ENCODE results near the gene CUX1. TPM values are rescaled to one million over a fixed set of nuclear protein-coding genes. Genes with fewer than 3 reads are reported as not detected.
A peak's percentile ranks its signal among the peaks of the same experiment; 100 is the strongest.

Gene CUX1
- total RNA-seq, 2 experiments from 2014 or later: 20.2 to 20.4 TPM

DNA sequence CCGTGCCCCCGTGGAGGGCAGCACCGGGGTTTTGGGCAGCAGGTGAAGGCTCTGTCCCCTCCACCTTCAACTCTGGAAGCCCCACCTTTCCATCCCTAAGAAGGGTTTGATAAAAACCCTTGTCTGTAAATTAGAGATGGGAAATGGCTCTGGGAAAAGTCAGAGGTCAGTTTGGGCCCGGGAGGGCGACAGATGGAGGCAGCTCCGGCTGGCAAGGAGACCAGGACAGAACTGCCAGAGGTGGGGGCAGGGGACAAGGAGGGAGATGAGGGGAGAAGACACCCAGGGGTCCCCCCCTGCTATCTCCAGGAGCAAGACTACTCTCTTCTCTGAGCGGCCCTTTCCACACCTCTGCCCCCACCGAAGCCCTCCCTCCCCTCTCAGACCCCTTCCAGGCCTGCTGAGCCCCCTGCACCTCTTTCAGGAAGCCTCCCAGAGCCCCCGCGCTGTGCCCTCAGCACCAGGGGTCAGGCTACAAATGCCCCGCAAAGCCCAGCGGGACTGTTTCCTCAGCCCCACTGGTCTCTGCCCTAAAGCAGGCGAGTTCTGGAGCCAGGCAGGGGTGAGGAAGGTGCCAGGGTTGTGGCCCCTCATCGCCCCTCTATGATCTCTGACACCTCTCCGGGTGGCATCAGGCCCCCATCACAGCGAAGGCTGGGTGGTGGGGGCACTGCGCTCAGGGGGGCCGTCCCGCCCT lies 468.3 kb downstream of the CUX1 start:
- intact Hi-C loops (cut with micrococcal nuclease): loop anchor here (10.0 kb wide), 1 partner anchor 169 kb away; no protein-coding TSS in a partner anchor
- ATAC-seq: no peak
- H3K4me1 Mint-ChIP-seq (ENCODE audit: low read depth): peaks cover 25% of the 10 kb centered on the region
- POLR2A ChIA-PET: interaction anchor here (1.2 kb wide), 1 partner anchor 130 kb away, joined by 4 read pairs; no protein-coding TSS in a partner anchor
- no peaks in the 10 kb centered on the region for H3K36me3 Mint-ChIP-seq (ENCODE audit: low read depth)
- no peak for TF ChIP-seq CTCF (IDR thresholded peaks at IDR 0.05)
- no peak overlapping the region for H3K27ac Mint-ChIP-seq
- H3K4me3 Mint-ChIP-seq: peak overlapping the region; percentile 49
- peaks cover 9% of the 10 kb centered on the region for H3K27me3 Mint-ChIP-seq
- no peaks in the 10 kb centered on the region for H3K9me3 Mint-ChIP-seq
- no peak for DNase-seq
- CTCF ChIA-PET: interaction anchor here (1.3 kb wide), 1 partner anchor 13 kb away, joined by 3 read pairs; no protein-coding TSS in a partner anchor

- H3K4me3 Mint-ChIP-seq: peak within 1 kb of the TSS; percentile 58
- H3K27me3 Mint-ChIP-seq: peaks cover 9% of the 10 kb centered on the region
- intact Hi-C loops (cut with micrococcal nuclease): loop anchor here (10.0 kb wide), 1 partner anchor 168 kb away; no protein-coding TSS in a partner anchor
- DNase-seq (peak; percentile 62), ATAC-seq (peak; percentile 48)
- TF ChIP-seq CTCF (IDR thresholded peaks at IDR 0.05): no peak
- H3K27ac Mint-ChIP-seq: no peak within 1 kb of the TSS
- no peaks in the 10 kb centered on the region for H3K36me3 Mint-ChIP-seq (ENCODE audit: low read depth)
- no peaks in the 10 kb centered on the region for H3K9me3 Mint-ChIP-seq
- CTCF ChIA-PET: interaction anchor here (1.1 kb wide), 1 partner anchor 16 kb away, joined by 3 read pairs; no protein-coding TSS in a partner anchor
- peaks cover 28% of the 10 kb centered on the region for H3K4me1 Mint-ChIP-seq (ENCODE audit: low read depth)
- POLR2A ChIA-PET: interaction anchor here (0.6 kb wide), 1 partner anchor 32 kb away, joined by 3 read pairs; no protein-coding TSS in a partner anchor
Measured at GRCh38 chr7:102286237-102287110, 469.0 kb downstream of the CUX1 start, which contains the start of gene SH2B2. Gene SH2B2 (plus strand): TSS chr7:102286868. CDS start chr7:102300551, 13,683 bp downstream.

DNA sequence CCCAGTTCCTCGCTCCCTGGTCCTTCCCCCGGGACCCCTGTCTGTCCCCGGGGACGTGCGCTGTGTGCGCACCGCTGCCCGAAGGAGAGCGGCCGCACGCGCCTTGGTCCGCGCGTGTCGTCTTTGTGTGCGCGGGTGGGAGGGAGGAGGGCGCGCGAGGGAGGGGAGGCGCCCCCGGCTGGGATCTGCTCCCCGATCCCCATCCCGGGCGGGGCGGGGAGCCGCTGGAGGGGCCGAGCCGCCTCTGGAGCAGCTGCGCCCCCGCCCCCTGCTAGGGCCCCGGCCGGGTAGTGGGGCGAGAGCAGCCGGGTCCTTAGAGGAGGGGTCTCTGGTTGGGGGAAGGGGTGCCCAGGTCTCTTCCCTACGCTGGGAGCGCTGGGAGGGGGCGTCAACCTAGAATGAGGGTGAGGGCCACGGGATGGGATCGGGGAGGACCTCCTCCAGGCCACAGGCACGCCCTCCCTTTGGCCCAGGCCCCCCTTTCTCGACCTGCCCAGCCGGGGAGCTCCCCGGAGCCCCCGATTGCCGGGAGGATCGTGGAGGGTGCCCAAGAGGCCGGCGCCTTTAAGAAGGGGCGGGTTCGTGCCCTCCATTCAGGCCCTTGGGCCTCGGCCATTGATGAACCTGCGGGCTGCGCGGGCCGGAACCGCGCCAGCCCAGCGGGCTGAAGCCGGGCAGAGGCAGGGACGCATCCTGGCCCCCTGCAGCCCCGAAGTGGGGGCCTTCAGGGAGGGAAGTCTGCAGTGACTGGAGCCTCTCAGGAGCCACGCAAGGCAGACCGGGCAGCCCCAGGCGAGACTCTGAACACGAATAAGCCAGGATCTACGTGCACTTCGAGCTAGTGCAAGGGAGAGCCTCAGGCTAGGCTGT lies 469.9 kb downstream of the CUX1 start:
- peaks cover 35% of the 10 kb centered on the region for H3K4me1 Mint-ChIP-seq (ENCODE audit: low read depth)
- no peak for TF ChIP-seq CTCF (IDR thresholded peaks at IDR 0.05)
- CTCF ChIA-PET: interaction anchor here (0.7 to 1.6 kb wide), 3 partner anchors 17 to 117 kb away, joined by 3 to 6 read pairs (median 3); no protein-coding TSS in a partner anchor
- DNase-seq (peak; percentile 43), ATAC-seq (peak; percentile 24)
- POLR2A ChIA-PET: interaction anchor here (0.6 to 1.1 kb wide), 4 partner anchors 21 to 1035 kb away, joined by 3 to 4 read pairs (median 3); partner anchors contain the start of genes ALKBH4 and LRWD1
- peaks cover 11% of the 10 kb centered on the region for H3K27me3 Mint-ChIP-seq
- H3K4me3 Mint-ChIP-seq: peak overlapping the region; percentile 58
- no peaks in the 10 kb centered on the region for H3K9me3 Mint-ChIP-seq
- H3K36me3 Mint-ChIP-seq (ENCODE audit: low read depth): no peaks in the 10 kb centered on the region
- H3K27ac Mint-ChIP-seq: no peak overlapping the region
- intact Hi-C loops (cut with micrococcal nuclease): loop anchor here (10.0 kb wide), 1 partner anchor 167 kb away; no protein-coding TSS in a partner anchor

GRCh38 chr7:102287981-102288278 lies 470.5 kb downstream of the CUX1 start:
- intact Hi-C loops (cut with micrococcal nuclease): loop anchor here (10.0 kb wide), 1 partner anchor 167 kb away; no protein-coding TSS in a partner anchor
- no peak for TF ChIP-seq CTCF (IDR thresholded peaks at IDR 0.05)
- no peaks in the 10 kb centered on the region for H3K9me3 Mint-ChIP-seq
- peaks cover 35% of the 10 kb centered on the region for H3K4me1 Mint-ChIP-seq (ENCODE audit: low read depth)
- DNase-seq: no peak
- H3K27ac Mint-ChIP-seq: no peak overlapping the region
- H3K36me3 Mint-ChIP-seq (ENCODE audit: low read depth): no peaks in the 10 kb centered on the region
- peaks cover 11% of the 10 kb centered on the region for H3K27me3 Mint-ChIP-seq
- CTCF ChIA-PET: interaction anchor here (0.6 to 1.6 kb wide), 3 partner anchors 102 to 889 kb away, joined by 3 to 6 read pairs (median 3); no protein-coding TSS in a partner anchor
- ATAC-seq: no peak
- POLR2A ChIA-PET: interaction anchor here (0.7 to 1.1 kb wide), 4 partner anchors 22 to 1036 kb away, joined by 3 to 4 read pairs (median 3); partner anchors contain the start of genes ALKBH4 and LRWD1
- peak overlapping the region; percentile 58 for H3K4me3 Mint-ChIP-seq

All from activated CD8-positive, alpha-beta T cell treated with anti-CD3 and anti-CD28 coated beads for 36 hours (primary cell).